Measurements from ENCODE around the gene HEG1.

The HEG1 gene

GRCh38 chr3:125102470-125102869 is 46.7 kb upstream of the HEG1 start:
- H3K9me3 ChIP-seq, result no peaks in the 10 kb centered on the region
- no peak overlapping the region for H3K27ac ChIP-seq
- TF ChIP-seq, protein P1, sequence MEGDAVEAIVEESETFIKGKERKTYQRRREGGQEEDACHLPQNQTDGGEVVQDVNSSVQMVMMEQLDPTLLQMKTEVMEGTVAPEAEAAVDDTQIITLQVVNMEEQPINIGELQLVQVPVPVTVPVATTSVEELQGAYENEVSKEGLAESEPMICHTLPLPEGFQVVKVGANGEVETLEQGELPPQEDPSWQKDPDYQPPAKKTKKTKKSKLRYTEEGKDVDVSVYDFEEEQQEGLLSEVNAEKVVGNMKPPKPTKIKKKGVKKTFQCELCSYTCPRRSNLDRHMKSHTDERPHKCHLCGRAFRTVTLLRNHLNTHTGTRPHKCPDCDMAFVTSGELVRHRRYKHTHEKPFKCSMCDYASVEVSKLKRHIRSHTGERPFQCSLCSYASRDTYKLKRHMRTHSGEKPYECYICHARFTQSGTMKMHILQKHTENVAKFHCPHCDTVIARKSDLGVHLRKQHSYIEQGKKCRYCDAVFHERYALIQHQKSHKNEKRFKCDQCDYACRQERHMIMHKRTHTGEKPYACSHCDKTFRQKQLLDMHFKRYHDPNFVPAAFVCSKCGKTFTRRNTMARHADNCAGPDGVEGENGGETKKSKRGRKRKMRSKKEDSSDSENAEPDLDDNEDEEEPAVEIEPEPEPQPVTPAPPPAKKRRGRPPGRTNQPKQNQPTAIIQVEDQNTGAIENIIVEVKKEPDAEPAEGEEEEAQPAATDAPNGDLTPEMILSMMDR (IDR thresholded peaks at IDR 0.05), result no peak
- no peak overlapping the region for H3K4me3 ChIP-seq (ENCODE audit: low read depth in 1 of 2, low read length in 1 of 2)
- H3K36me3 ChIP-seq, result no peaks in the 10 kb centered on the region
- no peaks in the 10 kb centered on the region for H3K4me1 ChIP-seq (ENCODE audit: control insufficient read depth in 1 of 2, insufficient read depth in 1 of 2, low read depth in 1 of 2, low read length in 1 of 2)
- H3K27me3 ChIP-seq, result peaks cover 11% of the 10 kb centered on the region

DNA sequence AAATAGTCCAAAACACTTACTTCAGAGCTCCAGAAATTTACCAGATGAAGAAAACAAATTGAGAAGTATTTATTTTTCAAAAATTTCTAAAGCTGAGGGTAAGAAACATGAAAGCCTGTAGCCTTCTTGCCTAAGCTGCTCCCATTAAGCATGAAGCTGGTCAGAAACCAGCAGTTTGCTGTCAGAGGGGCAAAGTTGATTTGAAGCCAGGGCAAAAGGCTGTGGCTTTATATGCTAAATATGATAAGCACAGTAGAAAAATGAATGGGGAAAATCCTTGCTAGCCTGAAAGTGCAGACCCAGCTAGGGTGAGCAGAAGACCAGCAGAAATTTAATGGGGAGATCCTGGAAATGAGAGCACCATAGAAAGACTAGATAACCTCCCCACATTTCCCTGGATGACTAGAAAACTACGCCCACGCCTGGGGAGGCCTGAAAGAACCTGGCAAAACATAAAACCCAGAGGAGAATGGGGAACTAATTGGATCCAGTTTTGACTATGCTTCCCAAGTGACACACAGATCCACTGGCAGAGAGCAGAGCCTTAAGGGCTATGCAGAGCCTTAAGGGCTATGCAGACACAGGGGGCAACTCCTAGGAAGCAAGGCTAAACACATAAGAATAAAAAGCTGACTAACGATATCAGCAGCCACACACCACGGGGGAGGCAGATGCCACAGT is 43.0 kb upstream of the HEG1 start:
- Histone ChIP-seq H3K4me1 (ENCODE audit: control insufficient read depth in 1 of 2, insufficient read depth in 1 of 2, low read depth in 1 of 2, low read length in 1 of 2) (no peaks in the 10 kb centered on the region), H3K27me3 (peaks cover 11% of the 10 kb centered on the region), H3K9me3 (no peaks in the 10 kb centered on the region), H3K4me3 (ENCODE audit: low read depth in 1 of 2, low read length in 1 of 2) (no peak overlapping the region), H3K27ac (no peak overlapping the region), H3K36me3 (no peaks in the 10 kb centered on the region)
- TF ChIP-seq, protein P1 (IDR thresholded peaks at IDR 0.05), result no peak

GRCh38 chr3:125090649-125091048 is 34.9 kb upstream of the HEG1 start:
- H3K27me3 ChIP-seq, result peaks cover 5% of the 10 kb centered on the region
- H3K36me3 ChIP-seq, result no peaks in the 10 kb centered on the region
- H3K9me3 ChIP-seq, result no peaks in the 10 kb centered on the region
- no peak overlapping the region for H3K4me3 ChIP-seq (ENCODE audit: low read depth in 1 of 2, low read length in 1 of 2)
- TF ChIP-seq, protein P1 (IDR thresholded peaks at IDR 0.05), result no peak
- H3K27ac ChIP-seq, result no peak overlapping the region
- no peaks in the 10 kb centered on the region for H3K4me1 ChIP-seq (ENCODE audit: control insufficient read depth in 1 of 2, insufficient read depth in 1 of 2, low read depth in 1 of 2, low read length in 1 of 2)

- Histone ChIP-seq H3K27ac (no peak overlapping the region), H3K36me3 (no peaks in the 10 kb centered on the region), H3K9me3 (no peaks in the 10 kb centered on the region), H3K4me1 (ENCODE audit: control insufficient read depth in 1 of 2, insufficient read depth in 1 of 2, low read depth in 1 of 2, low read length in 1 of 2) (no peaks in the 10 kb centered on the region), H3K27me3 (peaks cover 5% of the 10 kb centered on the region), H3K4me3 (ENCODE audit: low read depth in 1 of 2, low read length in 1 of 2) (no peak overlapping the region)
- TF ChIP-seq, protein P1 (IDR thresholded peaks at IDR 0.05), result no peak
Measured at GRCh38 chr3:125087768-125088391, 32.1 kb upstream of the HEG1 start.

DNA sequence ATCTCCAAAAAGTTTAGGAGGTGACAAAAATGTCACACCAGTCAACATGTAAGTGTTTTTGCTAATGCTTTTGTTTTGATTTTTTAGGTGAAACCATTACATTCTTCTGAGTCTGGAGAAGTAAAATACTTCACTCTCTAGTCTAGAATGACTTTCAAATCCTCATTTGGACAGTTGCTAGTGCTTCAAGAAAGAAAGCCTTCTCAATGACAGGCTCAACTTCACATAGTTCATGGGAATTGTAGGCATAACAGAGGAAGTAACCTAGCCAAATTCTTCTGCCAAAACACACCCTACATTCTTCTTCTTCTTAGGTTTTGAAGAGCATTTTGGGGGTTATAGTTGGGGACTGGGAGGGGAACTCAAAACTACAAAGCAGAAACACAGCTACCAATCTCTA is 29.4 kb upstream of the HEG1 start:
- Histone ChIP-seq H3K4me3 (ENCODE audit: low read depth in 1 of 2, low read length in 1 of 2) (no peak overlapping the region), H3K4me1 (ENCODE audit: control insufficient read depth in 1 of 2, insufficient read depth in 1 of 2, low read depth in 1 of 2, low read length in 1 of 2) (peaks cover under 1 to 6% of the 10 kb centered on the region in 2 experiments), H3K27me3 (peaks cover 5% of the 10 kb centered on the region), H3K9me3 (no peaks in the 10 kb centered on the region), H3K36me3 (no peaks in the 10 kb centered on the region), H3K27ac (no peak overlapping the region)
- TF ChIP-seq, protein P1 (IDR thresholded peaks at IDR 0.05), result no peak
